Limb (tissue), 2 donors: ENCODE measurements around the gene PLK3.
A peak's percentile ranks its signal among the peaks of the same experiment; 100 is the strongest.
"Not testable (repeated sequence)": the region's sequence is repeated elsewhere in the genome, so short reads cannot be mapped to it uniquely, and the experiment has no call there.

ENCODE experiments used
- DNase-seq, 2 donors: peaks; one replicate each; pipeline ENCODE4 v3.0.0-alpha.2; 2016; ENCODE audit errors: extremely low spot score in 2 of 2

The PLK3 gene

DNA sequence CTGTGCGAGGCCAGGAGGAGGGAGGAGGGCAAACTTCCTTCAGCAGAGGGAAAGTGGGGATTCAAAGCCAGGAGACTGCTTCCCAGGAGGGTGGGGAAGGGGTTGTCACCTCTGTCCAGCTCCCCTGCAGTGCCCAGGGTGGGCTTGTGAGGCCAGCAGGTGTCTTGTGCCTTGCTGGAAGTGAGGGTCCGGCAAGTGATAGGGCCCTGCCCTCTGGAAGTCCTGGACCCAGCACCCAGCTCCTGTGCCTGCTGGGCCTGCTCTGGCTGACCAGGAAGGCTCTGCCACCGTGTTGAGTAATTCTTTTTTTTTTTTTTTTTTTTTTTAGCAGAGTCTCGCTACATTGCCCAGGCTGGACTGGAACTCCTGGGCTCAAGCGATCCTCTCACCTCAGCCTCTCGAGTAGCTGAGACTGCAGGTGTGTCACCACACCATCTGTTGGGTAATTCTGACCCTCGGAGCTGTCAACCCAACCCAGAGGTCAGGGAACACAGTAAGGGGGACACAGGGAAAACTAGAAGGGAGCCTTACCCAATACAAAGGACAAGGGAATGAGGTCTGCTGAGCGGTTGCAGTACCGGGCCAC is 13.2 kb upstream of the PLK3 start:
- no peak for DNase-seq

DNA sequence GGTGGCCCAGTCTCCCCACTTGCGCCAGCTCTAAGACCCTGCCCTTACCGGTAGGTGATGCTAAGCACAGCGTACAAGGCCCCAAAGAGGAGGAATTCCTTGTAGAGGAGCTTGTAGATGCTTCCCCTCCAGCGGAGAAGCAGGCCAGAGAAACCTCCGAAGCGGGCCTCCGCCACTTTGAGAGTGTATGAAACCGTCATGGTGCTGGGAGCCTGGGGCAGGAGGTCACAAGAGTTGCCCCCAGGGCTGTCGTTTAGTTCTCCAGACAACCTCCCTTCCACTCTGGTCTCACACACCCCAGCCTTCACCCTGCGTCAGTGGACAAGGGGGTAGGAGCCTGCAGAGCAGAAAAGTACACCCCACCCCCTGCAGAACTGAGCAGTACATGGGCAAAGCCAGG is 12.7 kb upstream of the PLK3 start:
- DNase-seq = no peak

DNA sequence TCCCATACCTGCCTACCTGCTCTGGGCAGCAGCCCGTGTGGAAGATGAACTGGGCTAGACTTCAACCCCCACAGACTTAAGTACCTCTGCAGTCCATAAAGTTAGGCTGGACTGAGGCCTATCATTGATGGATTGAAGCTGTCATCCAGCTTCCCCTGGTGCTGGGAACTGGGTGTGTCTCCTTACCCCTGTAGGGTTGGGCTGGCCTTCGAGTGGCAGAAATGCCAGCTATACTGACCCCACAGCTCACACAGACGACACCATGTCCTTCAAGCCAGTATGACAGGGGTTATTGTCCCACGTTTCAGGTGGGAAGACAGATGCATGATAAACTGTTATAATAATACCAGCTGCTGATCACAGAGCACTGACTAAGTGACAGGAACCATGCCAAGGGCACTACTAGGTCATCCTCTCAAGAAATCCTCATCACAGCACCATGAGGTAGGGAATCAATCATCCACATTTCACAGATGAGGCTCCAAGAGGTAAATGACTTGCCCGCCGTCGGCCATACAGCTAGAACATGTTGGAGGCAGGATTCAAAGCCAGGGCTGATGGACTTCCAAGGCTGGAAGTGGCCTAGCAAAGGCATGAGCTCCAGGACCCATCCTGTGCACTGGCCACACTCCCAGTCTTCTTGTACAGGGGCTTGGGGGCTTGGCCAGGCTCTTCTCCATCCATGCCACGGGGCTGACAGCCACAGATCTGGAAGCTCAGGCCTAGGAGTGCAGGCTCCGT is 11.9 kb upstream of the PLK3 start, which contains the start of gene BEST4:
Gene BEST4, minus strand, starts transcription at position 51 of the 741 bp plus-strand sequence. CDS start 465 bp downstream, outside the sequence.
- DNase-seq = no peak

DNA sequence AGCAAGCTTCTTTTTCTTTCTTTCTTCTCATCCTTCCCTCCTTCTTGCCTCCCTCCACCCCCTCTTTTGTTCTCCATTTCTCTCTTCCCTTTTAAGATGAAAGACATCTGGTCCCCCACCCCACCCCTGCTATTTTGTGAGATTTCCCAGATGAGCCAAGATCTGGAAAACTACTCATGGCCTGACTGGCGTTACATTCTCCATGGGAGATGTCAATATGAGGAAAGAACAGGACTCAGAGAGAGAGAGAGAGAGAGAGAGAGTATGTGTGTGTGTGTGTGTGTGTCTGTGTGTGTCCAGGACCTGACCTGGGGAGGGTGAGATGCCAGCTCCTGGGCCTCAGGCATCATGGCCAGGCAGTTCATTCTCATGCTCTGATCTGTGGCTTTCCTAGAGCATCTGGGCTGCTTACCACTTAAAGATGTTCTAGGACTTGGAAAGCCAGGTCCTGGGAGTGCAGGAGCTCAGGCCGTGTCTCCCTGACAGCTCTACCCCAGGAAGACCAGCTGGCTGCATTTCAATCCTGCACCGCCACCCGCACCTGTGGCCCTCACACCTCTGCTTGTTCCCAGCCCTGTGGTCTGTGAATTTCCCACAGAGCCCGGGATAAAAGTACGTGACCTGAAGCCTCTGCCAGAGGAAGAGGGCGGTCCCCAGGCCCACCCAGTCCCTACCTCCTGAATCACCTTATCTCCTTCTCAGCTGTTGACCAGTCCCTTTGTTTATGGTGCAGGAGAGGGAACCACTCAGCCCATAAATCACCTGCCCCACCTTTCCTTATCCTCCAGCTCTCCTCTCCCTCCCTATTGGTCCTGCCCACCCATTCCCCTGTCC is 9.0 kb upstream of the PLK3 start:
- DNase-seq = no peak

DNA sequence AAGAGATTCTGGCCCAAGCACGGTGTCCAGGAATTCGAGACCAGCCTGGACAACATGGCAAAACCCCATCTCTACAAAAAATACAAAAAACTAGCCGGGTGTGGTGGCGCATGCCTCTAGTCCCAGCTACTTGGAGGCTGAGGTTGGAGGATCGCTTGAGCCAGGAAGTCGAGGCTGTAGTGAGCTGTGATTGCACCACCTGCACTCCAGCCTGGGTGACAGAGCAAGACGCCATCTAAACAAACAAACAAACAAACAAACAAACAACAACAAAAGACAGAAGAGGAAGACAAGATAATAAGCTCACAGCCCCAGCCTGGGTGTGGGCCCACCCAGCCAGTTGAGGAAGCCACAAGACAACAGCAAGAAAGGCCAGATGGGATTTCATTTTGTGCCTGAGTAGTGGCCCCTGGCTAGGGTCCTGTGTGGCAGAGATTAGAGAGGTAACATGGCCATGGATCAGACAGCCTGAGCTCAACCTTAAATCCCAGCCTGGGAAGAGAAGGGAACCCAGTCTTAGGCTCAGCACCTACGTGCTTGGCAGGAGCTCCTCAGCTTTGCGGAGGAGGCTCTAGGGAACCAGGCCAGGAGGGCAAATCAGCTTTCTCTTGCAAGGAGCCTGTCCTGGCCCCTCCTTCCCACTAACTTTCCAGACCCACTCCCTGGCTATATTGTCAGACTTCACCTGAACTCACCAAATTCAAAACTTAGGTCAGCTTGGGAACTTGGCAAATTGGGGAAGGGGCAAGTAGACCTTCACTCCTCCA is 7.3 kb upstream of the PLK3 start:
- no peak for DNase-seq

DNA sequence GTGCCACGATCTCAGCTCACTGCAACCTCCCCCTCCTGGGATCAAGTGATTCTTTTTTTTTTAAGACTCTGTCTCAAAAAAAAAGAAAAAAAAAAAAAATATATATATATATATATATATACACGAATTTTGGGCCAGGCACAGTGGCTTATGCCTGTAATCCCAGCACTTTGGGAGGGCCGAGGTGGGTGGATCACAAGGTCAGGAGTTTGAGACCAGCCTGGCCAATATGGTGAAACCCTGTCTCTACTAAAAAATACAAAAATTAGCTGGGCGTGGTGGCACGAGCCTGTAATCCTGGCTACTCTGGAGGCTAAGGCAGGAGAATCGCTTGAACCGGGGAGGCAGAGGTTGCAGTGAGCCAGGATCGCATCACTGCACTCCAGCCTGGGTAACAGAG is 2.3 kb upstream of the PLK3 start:
- not testable (repeated sequence) for DNase-seq

DNA sequence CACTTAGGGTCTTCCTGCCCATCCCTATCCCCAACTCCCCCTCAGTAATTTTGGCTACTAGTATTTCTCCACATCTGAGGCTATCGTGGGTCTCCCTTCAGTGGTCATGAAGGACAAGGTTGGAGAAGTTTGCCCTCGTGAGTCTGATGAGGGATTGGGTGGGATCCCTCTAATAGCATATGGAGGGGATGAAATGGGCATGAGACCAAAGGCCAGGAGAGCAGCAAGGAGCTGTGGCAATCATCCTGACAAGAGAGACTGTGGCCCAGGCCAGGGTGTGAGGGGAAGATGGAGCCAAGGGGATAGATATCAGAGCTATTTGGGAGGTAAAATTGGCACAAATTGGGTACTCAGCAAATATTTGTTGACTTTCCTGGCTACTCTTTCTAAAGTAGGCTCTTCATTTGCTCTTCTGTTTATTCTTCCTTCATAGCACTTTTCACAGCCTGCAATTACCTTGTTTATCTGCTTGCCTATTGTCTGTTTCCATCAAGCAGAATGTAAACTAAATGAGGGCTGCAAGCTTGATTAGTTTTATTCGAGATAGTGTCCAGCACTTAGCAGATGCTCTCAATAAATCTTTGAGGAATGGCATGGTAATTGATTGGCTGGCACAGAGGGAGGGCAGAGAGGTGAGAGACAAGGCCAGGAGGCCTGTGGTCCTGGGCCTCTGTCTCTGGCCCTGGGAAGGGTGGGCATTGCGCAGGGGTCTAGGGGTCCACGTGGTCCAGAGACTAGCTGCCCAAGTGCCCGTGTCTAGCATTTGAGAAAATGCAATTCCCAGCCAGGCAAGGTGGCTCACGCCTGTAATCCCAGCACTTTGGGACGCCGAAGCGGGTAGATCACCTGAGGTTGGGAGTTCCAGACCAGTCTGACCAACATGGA is 1.5 kb upstream of the PLK3 start:
- no peak for DNase-seq

DNA sequence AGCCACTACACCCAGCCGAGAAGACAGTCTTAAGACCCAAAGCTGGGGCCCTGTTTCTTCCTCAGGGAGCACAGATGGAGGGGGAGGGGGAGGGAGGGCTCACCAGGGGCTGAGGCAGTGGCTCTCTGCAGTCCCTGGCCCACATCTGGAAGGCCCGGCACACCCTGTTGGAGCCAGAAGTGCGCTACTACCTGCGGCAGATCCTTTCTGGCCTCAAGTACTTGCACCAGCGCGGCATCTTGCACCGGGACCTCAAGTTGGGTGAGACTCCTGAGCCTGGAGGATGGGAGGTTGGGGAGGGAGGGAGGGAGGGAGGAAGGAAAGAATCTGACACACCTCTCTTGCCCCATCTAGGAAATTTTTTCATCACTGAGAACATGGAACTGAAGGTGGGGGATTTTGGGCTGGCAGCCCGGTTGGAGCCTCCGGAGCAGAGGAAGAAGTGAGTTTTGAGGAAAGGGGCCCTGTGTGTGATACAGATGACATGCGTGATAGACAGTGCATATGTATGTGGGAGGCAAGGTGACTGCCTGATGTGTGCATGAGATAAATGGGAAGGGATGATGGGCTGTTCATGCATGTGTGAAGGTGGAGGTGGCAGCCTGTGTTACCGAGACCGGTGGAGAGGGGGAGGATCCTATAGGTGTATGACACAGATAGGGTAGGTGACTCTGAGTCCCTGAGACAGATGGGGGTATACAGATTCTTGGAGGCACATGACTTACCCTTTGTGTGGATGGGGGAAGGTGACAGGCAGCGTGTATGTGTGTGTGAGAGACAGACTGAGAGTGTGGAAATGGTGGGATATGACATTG is 1.5 kb downstream of the PLK3 start:
- peak in 1 of 2 donors; percentile 44 for DNase-seq

DNA sequence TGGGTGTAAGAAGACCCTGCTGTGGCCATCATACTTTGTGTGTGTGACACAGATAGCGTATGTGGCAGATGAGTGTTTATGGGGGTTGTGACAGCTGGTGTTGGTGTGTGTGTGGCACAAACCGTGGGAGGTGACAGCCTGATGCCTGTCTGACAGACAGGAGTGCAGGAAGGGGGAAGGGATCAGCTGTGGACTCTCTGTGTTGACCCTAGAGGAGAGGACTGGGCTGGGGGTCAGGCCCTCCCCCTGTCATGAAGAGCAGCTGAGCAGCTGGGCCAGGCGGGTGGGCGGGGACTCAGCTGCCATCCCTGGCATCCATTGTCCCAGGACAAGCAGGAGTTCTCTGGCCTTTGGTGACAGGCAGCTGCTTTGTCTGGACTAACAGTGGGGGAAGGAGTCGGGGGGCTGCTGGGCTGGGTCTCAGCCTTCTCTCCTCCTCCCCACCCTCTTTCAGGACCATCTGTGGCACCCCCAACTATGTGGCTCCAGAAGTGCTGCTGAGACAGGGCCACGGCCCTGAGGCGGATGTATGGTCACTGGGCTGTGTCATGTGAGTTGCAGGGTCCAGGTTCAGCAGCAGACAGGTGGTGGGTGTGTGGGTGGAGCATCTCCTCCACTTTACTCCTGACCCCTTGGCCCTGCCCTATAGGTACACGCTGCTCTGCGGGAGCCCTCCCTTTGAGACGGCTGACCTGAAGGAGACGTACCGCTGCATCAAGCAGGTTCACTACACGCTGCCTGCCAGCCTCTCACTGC is 2.3 kb downstream of the PLK3 start:
- DNase-seq = peak in 1 of 2 donors; percentile 66

DNA sequence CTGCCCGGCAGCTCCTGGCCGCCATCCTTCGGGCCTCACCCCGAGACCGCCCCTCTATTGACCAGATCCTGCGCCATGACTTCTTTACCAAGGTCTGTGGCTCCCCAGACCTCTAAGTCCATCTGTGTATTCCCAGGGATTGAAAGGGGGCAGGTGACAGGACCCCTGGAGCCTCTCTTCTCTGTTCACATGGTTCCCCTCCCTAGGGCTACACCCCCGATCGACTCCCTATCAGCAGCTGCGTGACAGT is 2.8 kb downstream of the PLK3 start:
- DNase-seq = no peak

DNA sequence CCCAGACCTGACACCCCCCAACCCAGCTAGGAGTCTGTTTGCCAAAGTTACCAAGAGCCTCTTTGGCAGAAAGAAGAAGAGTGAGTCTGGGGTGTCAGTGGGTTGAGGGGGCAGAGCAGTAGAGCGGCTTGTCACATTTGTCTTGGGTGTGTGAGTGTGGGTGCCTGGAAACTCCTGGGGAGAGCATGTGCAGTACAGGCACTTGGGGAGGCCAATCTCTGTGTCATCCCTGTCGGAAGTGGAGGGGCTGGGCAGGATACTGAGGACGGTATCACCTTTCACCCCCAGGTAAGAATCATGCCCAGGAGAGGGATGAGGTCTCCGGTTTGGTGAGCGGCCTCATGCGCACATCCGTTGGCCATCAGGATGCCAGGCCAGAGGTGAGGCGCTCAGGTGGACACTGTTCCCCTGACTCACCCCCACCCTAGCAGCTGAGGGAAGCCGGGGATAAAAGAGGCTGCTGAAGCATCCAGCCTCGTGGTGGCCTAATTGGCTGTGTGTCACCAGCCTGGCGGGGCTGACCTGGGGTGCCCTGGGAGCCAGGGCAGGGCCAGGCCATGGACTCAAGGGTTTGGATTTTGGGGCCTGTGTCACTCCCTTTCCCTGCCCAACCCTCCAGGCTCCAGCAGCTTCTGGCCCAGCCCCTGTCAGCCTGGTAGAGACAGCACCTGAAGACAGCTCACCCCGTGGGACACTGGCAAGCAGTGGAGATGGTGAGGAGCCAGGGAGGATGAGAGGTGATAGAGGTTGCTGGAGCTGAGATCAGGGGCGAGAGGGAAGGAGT is 3.3 kb downstream of the PLK3 start:
- DNase-seq = no peak

DNA sequence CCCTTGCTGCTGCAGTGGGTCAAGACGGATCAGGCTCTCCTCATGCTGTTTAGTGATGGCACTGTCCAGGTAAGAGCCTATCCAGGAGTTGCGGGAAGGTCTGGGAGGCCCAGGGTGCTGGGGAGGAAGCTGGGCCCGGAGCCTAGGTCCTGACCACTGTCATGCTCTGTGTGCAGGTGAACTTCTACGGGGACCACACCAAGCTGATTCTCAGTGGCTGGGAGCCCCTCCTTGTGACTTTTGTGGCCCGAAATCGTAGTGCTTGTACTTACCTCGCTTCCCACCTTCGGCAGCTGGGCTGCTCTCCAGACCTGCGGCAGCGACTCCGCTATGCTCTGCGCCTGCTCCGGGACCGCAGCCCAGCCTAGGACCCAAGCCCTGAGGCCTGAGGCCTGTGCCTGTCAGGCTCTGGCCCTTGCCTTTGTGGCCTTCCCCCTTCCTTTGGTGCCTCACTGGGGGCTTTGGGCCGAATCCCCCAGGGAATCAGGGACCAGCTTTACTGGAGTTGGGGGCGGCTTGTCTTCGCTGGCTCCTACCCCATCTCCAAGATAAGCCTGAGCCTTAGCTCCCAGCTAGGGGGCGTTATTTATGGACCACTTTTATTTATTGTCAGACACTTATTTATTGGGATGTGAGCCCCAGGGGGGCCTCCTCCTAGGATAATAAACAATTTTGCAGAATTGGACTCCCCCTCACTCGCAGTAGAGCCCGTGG is 5.3 kb downstream of the PLK3 start:
- no peak for DNase-seq

DNA sequence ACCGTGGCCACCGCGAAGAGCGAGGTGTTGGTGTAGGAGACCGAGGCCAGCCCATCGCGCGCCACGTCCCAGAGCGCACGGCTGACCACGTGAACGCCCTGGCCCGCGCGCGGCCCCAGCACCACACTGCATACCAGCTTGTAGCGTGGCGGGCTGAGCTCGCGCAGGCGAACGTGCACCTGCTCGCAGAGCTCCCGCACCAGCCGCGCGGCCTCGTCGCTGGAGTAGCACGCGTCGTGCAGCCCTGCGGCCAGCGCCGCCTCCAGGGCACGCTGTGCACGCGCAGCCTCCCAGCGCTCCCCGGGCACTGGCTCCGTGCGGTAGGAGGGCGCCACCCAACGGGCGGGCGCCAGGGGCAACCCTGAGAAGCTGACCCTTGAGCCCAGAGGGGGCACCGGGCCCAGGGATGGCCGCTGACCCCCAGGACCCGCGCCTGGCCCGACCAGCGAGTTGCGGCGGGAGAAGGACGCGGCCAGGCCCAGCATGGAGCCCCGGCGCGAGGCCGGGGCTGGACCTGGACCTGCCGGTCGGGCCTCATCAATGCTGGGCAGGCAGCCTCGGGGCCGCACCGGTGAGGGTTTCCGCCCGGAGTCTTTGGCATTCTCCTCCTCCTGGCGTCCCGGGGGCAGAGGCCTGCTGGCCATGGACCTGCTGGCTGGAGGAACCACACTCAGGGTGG is 6.0 kb downstream of the PLK3 start:
- peak in 1 of 2 donors; percentile 38 for DNase-seq

DNA sequence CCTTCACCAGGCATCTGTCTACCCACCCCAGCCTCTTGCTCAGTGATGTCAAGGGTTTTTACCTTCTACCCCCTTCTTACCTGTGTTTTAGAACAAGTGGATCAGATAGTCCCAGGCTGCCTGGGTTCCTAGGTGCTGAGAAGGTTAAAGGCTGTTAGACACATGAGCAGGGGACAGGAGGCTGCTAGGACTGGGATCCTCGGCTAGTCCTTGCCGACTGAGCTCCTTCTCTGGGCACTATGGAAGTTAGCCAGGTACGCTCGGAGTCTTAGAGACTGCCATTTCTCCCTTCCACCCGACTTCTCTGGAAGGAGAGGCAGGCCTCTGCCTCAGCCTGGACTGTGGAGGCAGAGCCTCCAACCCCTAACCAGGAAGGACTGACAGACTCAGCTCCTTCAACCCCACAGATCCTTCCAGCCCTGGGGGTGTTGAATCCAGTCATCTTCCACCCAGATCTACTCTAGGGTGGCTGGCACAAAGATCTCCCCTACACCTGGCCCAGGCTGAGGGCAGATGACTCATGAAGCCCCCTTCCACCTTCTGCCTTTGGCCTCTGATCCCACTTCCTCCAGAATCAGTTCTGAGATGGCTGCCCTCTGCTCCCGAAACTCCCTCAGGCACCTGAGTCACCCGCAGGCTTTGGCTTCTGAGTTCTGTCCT is 6.7 kb downstream of the PLK3 start, which contains the start of gene DYNLT4:
Gene DYNLT4, minus strand, starts transcription at position 648 of the 660 bp plus-strand sequence. CDS start 683 bp downstream, outside the sequence.
- peak in 1 of 2 donors; percentile 35 for DNase-seq

DNA sequence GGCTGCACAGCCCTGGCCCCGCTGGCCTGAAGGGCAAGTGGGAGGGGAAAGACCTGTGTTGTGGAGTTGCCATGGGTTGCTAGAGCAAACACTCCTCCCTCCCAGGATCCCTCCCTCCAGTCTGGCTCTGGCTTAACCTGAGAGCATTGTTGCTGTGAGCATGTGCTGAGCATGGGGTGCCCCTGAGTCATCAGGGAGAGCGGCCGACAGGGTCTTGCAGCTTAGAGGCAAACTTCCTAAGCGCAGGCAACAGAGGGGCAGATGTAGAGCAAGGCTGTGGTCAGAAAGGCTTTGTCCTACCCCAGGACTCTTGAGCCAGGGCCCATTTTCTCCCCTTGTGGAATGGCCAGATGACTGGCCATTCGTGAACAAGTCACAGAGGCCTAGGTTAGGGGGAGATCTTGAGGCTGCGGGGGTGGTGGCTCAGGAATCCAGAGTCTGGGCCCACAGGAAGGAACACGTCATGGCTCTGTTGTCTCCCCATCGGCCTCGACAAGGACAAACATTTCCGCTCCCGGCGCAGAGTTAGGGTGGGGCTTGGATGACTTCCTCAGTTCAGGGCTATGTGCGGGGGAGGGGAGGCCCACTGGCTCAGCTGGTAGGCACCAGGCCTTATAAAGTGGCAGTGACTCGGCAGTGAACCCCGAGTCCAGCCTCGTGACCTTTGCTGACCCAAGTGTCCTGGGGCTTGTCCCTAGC is 7.3 kb downstream of the PLK3 start:
- DNase-seq = peak; percentile 88 to 91
